Non-pigmented ciliary epithelial cell (primary cell): ENCODE results near the gene LAMA5.
A peak's percentile ranks its signal among the peaks of the same experiment; 100 is the strongest.

Experiments used
- DNase-seq: peaks from one replicate; pipeline ENCODE4 v3.0.0-alpha.2; 2010; ENCODE audit warnings: low read depth

Gene LAMA5, protein sequence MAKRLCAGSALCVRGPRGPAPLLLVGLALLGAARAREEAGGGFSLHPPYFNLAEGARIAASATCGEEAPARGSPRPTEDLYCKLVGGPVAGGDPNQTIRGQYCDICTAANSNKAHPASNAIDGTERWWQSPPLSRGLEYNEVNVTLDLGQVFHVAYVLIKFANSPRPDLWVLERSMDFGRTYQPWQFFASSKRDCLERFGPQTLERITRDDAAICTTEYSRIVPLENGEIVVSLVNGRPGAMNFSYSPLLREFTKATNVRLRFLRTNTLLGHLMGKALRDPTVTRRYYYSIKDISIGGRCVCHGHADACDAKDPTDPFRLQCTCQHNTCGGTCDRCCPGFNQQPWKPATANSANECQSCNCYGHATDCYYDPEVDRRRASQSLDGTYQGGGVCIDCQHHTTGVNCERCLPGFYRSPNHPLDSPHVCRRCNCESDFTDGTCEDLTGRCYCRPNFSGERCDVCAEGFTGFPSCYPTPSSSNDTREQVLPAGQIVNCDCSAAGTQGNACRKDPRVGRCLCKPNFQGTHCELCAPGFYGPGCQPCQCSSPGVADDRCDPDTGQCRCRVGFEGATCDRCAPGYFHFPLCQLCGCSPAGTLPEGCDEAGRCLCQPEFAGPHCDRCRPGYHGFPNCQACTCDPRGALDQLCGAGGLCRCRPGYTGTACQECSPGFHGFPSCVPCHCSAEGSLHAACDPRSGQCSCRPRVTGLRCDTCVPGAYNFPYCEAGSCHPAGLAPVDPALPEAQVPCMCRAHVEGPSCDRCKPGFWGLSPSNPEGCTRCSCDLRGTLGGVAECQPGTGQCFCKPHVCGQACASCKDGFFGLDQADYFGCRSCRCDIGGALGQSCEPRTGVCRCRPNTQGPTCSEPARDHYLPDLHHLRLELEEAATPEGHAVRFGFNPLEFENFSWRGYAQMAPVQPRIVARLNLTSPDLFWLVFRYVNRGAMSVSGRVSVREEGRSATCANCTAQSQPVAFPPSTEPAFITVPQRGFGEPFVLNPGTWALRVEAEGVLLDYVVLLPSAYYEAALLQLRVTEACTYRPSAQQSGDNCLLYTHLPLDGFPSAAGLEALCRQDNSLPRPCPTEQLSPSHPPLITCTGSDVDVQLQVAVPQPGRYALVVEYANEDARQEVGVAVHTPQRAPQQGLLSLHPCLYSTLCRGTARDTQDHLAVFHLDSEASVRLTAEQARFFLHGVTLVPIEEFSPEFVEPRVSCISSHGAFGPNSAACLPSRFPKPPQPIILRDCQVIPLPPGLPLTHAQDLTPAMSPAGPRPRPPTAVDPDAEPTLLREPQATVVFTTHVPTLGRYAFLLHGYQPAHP (N-terminal part only)

DNA sequence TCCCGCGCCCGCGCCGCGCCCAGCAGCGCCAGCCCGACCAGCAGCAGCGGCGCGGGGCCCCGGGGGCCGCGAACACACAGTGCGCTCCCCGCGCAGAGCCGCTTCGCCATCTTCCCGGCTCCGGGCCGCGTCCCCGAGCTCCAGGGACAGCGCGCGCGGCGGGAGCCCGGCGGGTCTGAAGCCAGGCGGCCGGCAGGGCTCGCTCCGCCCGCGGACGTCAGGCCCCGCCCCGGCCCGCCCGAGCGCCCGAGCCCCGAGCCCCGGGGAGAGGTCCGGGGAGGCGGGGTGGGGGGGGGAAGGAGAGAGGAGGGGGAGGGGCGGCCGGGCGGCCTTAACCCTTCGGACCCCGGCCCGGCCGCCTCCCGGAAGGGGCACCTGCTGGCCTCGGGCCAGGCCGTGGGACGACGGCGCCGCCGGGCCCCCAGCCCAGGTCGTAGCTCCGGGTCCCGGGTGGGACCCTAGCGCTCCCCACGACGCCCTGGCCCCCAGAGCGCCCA lies at the start of gene LAMA5:
LAMA5 (minus strand) TSS at position 177 of the 497 bp plus-strand sequence; CDS start at position 110, 67 bp downstream.
- no peak for DNase-seq

DNA sequence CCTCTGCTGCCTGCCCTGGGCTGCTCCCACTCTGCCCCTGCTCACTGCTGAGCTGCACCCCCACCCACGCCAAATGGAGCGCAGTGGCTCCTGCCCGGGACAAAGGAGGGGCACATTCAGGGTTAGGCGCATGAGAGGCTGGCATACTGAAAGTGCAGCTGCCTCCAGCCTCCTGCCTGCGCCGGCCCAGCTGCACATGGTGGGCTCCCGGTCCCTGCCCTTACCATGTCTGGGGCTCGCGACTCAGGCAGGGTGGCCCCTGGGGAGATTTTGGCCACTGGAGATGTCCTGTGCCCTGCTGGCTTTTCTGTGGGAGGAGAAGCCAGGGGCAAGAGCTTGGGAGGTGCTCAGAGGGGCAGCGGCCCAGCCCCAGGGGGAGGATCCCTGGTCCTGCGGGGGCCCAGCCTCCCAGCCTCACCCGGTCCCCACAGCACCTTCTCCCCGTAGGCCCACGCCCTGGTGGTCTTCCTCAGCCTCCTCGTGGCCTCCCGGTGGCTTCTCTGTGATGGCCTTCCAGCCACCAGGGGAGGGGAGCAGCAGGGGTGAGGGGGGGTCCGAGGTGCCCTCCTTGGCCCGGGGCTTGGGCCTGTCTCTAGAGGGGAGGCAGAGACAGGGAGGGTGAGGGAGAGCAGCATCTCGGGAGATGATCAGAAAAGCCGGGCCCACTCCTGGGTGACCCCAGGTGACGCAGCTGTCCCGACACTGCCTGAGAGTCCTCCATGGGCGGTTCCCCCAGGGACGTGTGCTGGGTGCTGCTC lies 48.4 kb upstream of the LAMA5 start:
- no peak for DNase-seq

DNA sequence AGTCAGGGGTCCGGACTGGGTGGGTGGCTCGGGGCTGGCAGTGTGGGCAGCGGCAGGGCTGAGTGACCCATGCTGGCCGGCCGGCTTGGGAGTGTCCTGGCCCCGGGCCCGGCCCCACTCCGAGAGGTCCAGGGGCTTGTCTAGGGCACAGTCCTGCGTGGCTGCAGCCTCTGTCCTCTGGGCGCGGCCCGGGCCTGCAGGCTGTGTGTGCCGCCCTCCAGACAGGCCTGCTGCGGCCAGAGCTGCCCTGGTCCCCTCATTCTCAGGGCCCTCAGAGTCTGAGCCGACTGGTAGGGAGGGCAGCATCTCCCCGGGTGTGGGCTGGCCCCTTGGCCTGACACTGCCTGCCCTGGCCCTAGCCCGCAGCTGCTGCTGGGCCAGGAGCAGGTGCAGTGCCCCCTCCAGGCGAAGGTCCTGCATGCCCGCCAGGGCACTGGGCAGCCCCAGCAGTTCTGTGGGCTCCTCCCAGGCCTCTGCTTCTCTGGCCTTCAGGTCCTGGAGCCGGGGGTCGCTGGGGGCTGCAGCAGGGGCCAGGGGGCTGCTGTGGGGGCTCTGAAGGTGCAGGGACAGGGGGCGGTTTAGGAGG lies 46.9 kb upstream of the LAMA5 start:
- DNase-seq = no peak

DNA sequence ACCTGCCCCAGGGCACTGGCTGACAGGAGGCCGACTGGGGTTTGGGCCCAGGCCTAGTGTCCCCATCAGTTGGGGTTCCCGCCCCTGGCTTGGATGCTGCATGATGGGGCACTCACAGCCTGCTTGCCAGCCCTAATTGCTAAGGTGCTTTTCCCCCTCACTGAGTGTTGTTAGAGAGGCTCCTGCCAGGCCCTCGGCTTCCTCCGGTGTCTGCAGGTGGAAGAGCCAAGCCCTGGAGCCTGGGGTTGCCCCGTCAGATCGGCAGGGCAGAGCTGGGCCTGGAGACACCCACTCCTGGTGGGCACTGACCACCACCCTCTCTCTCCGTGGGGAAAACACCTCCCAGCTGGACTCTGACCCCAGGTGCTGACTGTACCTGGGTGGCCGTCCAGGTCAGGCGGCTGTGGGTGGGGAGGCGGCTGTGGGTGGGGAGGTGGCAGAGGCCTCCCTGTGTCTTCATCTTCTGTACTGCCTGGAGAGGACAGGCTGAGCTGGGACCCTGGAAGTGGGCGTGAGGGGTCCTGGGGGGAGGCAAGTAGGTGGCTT lies 46.0 kb upstream of the LAMA5 start:
- DNase-seq = no peak

DNA sequence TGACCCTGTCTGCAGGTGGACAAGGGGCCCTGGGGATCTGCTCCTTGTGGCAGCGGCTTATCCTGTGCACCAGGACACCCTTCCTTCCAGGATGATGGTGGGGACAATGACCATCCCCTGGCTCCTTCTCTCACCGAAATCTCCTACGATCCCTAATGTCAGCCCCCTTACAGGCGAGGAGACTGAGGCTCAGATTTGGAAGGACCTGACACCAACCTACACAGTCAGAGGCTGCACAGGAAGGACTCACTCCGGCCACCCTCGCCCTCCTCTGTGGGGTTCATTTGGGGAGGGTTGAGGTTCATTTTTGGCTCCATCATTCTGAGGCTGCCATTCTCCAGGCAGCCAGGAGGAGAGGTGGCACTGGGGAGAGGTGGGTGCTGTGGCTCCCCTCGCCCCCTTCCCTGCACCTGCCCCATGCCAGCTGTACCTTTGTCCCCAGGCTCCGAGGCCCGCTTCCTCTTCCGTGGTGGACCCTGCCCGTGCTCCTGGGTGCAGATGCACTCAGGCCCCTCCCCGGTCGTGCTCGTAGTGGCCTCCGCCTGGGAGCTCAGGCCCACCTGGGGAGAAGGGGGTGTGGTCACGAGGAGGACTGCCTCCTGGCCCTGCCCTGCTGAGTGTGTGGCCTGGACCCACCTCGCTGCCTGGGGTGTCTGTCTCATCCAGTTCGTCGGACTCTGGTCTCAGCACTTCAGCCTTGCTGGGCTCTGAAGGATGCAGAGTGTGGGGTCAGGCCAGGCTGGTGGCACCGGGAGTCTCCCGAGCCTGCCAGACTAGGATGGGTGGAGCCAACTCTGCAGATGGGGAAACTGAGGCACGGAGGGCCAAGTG lies 45.3 kb upstream of the LAMA5 start:
- no peak for DNase-seq

DNA sequence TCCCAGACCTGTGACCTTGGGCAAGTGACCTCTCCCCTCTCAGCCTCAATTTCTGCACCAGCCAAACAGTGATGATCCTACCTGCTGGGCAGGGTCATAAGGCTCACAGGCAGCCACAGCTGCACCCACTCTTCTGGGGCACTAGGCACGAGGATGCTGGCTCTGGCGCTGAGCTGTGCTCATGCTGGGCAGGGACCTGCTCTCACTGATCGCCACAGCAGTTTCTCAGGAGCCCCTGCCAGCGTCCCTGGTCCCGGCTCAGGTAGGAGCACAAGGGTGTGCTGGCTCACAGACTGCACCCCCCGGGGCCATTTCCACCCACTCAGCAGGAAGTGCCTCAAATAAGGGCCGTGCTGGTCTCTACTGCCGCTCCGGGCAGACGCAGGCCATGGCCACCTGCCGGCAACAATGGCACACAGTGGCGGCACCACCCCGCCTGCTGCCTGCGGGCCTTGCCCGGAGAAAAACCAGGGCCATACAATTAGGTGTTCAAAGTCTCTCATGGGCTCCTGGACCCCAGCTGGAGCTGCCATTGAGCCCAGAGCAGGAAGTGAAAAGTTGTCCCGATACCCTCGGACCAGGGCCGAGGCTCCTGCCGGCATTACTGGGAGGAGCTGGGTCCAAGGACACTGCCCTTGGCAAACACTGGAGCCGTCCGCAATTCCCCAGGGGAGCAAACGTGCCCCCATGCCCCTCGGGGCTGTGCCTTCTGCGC lies 44.5 kb upstream of the LAMA5 start:
- no peak for DNase-seq

DNA sequence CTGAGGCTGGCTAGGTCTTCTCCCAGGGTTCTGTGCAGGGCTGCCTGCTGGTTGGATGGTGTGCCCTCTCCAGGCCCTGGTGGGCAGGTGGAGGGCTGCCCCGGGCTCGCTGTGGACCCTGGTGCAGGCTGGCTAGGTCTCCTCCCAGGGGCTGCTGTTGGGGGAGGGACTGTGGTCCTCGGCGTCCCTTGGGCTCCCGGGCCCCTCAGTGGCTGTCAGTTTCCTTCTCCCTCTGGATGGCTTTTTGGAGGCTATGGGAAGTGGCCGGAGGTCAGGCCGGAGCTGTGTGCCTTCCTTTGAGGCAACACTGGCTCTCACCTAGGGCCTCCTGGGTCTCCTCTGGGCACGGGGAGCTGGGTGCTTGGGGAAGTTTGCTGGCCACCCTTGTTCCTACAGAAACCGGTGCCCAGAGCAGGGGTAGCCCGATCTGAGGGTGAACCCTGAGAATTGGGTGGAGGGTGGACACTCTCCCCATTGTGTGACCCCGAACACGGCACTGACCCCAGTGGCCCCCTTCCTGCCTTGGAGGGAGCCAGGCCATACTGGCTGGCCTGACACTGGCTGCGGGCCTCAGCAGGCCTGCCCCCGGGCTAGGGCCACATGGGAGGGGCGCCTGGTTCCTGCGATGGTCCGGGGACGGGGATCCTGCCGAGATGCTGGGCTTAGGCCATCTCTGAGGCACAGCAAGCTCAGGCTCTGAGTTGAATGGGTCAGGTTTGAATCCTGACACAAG lies 43.8 kb upstream of the LAMA5 start:
- DNase-seq = no peak

DNA sequence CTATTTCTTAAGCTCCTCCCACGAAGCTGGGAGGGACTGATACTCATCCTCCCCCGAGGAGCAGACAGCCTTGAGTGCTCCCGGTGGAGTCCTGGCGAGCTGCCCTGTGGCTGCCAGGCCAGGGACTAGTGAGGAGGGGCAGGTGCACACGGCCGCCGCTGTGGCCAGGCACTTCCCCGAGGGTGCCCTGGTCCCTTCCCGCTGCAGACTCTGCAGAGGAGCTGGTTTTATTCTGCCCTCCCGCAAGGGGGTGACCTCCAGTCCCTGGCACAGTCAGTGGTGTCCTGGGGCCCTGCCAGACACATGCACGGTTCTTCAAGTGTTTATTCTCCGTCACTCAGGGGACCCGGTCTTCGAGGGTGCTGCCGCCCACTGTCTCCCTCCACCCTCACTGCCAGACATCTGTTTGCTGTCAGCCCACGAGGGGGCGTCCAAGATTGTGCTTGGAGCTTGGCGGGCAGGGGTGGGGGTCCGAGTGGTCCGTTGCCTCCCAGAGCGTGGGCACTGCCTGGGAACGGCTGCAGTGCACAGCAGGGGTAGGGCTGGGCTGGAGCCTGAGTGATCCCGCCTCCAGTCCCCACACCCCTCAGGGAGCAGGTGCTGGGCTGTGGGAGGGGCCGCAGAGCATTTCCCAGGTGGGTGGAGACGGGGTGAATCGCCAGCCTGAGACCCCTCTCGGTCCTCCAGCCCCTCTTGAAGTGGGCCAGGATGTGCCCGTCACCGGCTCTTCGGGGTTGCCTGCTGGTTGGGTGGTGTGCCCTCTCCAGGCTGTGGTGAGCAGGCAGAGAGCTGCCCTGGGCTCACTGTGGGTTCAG lies 43.0 kb upstream of the LAMA5 start:
- no peak for DNase-seq

DNA sequence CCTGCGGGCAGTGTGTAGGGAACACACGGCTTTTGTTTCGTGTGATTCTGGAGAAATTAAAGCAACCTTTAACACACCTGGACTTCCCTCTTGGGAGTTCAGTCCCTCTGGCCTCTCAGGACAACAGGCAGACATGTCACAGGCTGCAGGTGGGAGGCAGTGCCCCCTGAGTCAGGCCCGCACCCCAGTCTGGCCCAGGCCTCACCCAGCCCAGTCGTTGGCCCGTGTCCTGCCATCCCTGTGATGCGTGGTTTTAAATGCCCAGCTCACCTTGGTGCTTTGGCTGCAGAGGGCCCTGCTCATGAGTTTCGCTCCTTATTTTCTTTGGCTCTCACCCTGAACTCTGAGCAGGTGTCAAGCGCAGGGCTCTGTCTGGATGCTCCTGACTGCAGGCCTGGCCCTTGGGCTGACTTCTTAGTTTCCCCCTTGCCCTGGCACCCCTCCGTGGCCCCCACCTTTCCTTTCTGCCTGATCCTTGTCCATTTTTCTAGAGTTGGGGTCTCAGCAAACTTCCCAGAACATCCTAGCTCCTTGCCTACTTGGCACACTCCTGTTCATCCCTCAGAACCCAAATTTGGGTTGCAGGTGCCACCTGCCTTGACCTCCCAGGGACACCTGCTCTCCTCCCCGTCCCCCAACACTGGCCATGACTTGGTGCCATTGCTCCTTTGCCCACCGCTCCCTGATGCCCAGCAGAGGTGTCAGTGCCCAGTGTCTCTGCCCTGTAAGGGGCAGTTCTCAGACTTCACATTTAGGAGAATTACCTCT lies 42.2 kb upstream of the LAMA5 start:
- DNase-seq = no peak

DNA sequence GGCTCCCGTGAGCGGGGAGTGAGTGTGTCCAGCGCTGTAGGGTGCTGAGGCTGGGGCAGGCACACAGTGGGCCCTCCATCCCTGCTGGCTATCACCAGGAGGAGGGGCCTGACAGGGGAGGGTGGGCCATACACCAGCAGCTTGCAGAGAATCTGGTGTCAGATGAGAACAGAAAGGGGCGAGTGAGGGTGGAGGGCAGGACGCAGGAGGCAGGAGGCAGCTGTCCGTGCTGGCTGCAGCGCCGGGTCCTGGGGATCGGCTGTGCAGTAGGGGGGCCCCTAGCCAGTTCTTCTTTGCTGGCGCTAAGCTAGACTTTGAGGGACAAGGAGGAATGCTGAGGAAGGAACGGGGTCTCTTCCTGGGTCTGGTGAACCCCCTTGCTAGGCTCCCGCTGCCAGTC lies 41.5 kb upstream of the LAMA5 start:
- DNase-seq = no peak

DNA sequence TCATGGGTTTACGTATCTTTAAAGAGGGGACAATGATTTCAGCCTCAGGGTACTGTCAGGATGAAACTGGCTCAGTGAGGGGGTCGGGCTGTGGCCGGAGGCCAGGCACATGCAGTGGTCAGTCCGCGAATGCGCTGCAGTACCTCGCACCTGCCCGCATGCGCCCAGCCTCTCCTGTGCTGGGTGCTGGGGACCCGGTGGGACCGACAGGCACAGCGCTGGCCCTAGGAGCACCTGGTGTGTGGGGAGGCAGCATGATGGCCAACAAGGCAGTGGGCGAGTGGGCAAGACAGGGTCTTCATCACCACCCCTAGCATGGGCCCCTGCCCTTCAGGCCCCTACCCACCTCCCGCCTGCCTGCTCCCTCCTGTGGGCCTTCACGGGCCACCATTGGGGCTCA lies 40.9 kb upstream of the LAMA5 start:
- DNase-seq = no peak

DNA sequence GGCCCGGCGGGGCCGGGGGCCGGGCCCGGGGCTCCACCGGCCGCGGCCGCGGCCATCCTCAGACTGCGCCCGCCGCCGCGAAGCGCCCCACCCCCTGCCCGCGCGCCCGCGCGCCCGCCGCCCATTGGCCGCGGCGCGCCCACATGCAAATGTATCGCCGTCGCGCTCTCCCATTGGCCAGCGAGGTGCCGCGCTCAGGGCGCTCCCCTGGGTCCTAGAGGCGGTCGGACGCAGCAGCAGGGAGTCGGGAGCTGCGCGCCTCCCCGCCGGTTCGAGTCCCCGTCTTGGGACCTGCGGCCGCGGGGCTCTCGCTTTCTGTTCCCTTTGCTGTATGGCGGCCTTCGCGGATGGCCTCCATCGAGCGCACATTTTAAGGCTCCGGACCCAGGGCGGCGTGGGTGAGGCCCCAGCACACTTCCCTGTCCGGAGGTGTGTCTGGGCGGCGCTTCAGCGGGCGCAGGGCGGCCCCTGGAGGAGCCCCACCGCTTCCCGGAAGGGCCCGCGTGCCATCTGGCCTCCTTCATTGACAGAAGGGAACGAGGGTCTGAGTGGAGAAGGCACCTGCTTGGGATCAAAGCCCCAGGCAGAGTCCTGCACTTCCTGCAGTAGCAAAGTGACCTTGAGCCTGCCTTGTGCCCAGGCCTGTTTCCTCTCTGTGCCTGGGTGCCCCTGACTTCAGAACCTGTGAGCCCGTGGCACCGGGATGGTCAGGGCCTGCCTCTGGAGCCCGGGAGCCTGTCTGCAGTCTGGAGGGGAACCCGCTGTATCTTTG lies 40.3 kb upstream of the LAMA5 start, which contains the start of gene CABLES2:
CABLES2 (minus strand) TSS at position 65 of the 772 bp plus-strand sequence; CDS start at position 56, 9 bp downstream.
- DNase-seq = peak; percentile 45

DNA sequence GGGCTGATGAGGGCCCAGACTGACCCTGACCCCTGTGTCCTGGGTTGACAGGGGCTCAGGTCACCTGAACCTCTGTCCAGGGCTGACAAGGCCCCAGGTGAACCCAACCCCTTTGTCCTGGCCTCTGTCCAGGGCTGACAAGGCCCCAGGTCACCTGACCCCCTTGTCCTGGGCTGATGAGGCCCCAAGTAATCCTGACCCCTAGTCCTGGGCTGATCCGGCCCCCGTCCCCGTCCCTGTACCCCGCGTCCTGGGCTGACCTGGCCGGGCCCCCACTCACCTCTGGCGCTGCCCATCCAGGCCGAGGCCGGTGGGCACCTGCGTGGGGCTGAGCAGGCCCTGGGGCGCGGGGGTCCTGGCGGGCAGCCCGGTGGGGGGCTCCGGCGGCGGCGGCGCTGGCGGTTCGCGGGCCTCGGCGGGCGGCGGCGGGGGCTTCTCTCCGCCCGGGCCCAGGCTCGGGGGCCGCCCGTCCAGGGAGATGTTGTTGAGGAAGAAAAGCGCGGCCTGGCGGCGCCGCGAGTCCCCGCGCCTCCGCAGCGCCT lies 39.6 kb upstream of the LAMA5 start:
- no peak for DNase-seq

DNA sequence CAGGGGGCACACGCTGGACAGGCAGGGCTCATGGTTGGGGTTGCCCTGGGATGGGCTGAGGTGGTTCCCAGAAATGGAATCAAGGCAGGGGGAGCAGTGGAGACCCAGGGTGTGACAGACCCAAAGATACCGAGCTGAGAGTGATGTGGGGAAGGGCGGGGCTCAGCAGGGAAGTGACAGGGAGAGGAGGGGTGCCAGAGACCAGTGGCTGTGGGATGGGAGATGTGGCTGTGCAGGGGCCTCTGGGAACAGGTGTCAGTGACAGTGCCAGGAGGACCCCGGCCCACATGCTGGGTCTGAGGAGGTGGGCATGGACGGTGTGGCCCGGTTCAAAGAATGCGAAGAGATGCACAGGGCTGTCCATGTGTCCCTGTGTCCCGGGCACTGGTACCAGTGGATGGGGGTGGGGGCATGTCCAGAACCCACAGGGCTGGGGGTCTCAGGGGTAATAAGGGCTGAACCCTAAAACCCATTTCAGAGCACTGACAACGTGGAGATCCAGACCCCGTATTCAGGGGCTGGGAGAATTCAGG lies 38.9 kb upstream of the LAMA5 start:
- DNase-seq = no peak
